Activated CD8-positive, alpha-beta memory T cell treated with anti-CD3 and anti-CD28 coated beads, Interleukin-2, amount 10 ng/mL, durations not matched to agents 7 days and 5 days (primary cell): ENCODE measurements around the gene LCN15. TPM values are rescaled to one million over a fixed set of nuclear protein-coding genes. Genes with fewer than 3 reads are reported as not detected.
A peak's percentile ranks its signal among the peaks of the same experiment; 100 is the strongest.

ENCODE experiments used
- ATAC-seq: fragments of 150-1000 bp; cut with Tn5 transposase; one replicate; pipeline ENCODE4 v1.10.0; 2021; ENCODE audit warnings: moderate library complexity
- CTCF ChIA-PET: fragments of 350-600 bp; sonication (Branson Sonifier 250); formaldehyde crosslinking; loops from one replicate; lab custom pipeline; 2021; ENCODE audit warnings: antibody characterized with exemption; lab: Charles Lee
- DNase-seq: peaks from one replicate; pipeline ENCODE4 v3.0.0-alpha.2; 2020
- H3K27ac Mint-ChIP-seq: one replicate; pipeline ENCODE4 v1.8.0; 2021; ENCODE audit warnings: mild to moderate bottlenecking, mixed read lengths
- H3K27me3 Mint-ChIP-seq: one replicate; pipeline ENCODE4 v1.8.0; 2021; ENCODE audit warnings: mixed read lengths
- H3K36me3 Mint-ChIP-seq: one replicate; pipeline ENCODE4 v1.8.0; 2021; ENCODE audit warnings: mild to moderate bottlenecking, mixed read lengths
- H3K4me1 Mint-ChIP-seq: one replicate; pipeline ENCODE4 v1.8.0; 2021; ENCODE audit warnings: mixed read lengths
- H3K4me3 Mint-ChIP-seq: one replicate; pipeline ENCODE4 v1.8.0; 2021; ENCODE audit warnings: mild to moderate bottlenecking, moderate library complexity, mixed read lengths
- H3K9me3 Mint-ChIP-seq: one replicate; pipeline ENCODE4 v1.8.0; 2022; ENCODE audit warnings: low read depth, mixed read lengths
- total RNA-seq, 2 experiments: library from RNA; stranded (reverse); gene quantifications; one replicate each; pipeline ENCODE4 v1.2.3, GENCODE V29; 2021

The LCN15 gene
- total RNA-seq, 2 experiments from 2014 or later: not detected

GRCh38 chr9:136723989-136724388 lies 40.3 kb downstream of the LCN15 start:
- no peak for ATAC-seq
- no peaks in the 10 kb centered on the region for H3K27me3 Mint-ChIP-seq
- H3K36me3 Mint-ChIP-seq: peaks cover 34% of the 10 kb centered on the region
- DNase-seq: no peak
- H3K9me3 Mint-ChIP-seq: no peaks in the 10 kb centered on the region
- peaks cover 30% of the 10 kb centered on the region for H3K4me1 Mint-ChIP-seq
- H3K4me3 Mint-ChIP-seq: no peak overlapping the region
- CTCF ChIA-PET: no interaction called here
- no peak overlapping the region for H3K27ac Mint-ChIP-seq

- Mint-ChIP-seq H3K27me3 (no peaks in the 10 kb centered on the region), H3K4me1 (peaks cover 30% of the 10 kb centered on the region), H3K27ac (no peak overlapping the region), H3K36me3 (peaks cover 34% of the 10 kb centered on the region), H3K4me3 (no peak overlapping the region), H3K9me3 (no peaks in the 10 kb centered on the region)
- DNase-seq (no peak), ATAC-seq (no peak)
- CTCF ChIA-PET: no interaction called here
Measured at GRCh38 chr9:136723362-136723976, 40.8 kb downstream of the LCN15 start.

- H3K27me3 Mint-ChIP-seq: no peaks in the 10 kb centered on the region
- H3K4me3 Mint-ChIP-seq: no peak overlapping the region
- H3K9me3 Mint-ChIP-seq: no peaks in the 10 kb centered on the region
- CTCF ChIA-PET: no interaction called here
- H3K27ac Mint-ChIP-seq: no peak overlapping the region
- H3K36me3 Mint-ChIP-seq: peaks cover 34% of the 10 kb centered on the region
- ATAC-seq (no peak), DNase-seq (no peak)
- peaks cover 30% of the 10 kb centered on the region for H3K4me1 Mint-ChIP-seq
Measured at GRCh38 chr9:136722969-136723356, 41.4 kb downstream of the LCN15 start.

- H3K4me1 Mint-ChIP-seq: peaks cover 27% of the 10 kb centered on the region
- H3K27me3 Mint-ChIP-seq: no peaks in the 10 kb centered on the region
- no peak overlapping the region for H3K27ac Mint-ChIP-seq
- peaks cover 30% of the 10 kb centered on the region for H3K36me3 Mint-ChIP-seq
- no peak overlapping the region for H3K4me3 Mint-ChIP-seq
- DNase-seq: no peak
- H3K9me3 Mint-ChIP-seq: no peaks in the 10 kb centered on the region
- CTCF ChIA-PET: no interaction called here
- ATAC-seq: no peak
Measured at GRCh38 chr9:136722093-136722968, 42.0 kb downstream of the LCN15 start.

GRCh38 chr9:136721339-136722092 lies 42.8 kb downstream of the LCN15 start:
- DNase-seq: no peak
- H3K9me3 Mint-ChIP-seq: no peaks in the 10 kb centered on the region
- no peak for ATAC-seq
- H3K36me3 Mint-ChIP-seq: peaks cover 25% of the 10 kb centered on the region
- peaks cover 22% of the 10 kb centered on the region for H3K4me1 Mint-ChIP-seq
- CTCF ChIA-PET: interaction anchor here (0.9 kb wide), 1 partner anchor 50 kb away, joined by 3 read pairs; no protein-coding TSS in a partner anchor
- H3K27ac Mint-ChIP-seq: no peak overlapping the region
- H3K4me3 Mint-ChIP-seq: no peak overlapping the region
- peaks cover 3% of the 10 kb centered on the region for H3K27me3 Mint-ChIP-seq

- Mint-ChIP-seq H3K36me3 (peaks cover 19% of the 10 kb centered on the region), H3K4me1 (peaks cover 16% of the 10 kb centered on the region), H3K27ac (no peak overlapping the region), H3K27me3 (peaks cover 3% of the 10 kb centered on the region), H3K9me3 (no peaks in the 10 kb centered on the region), H3K4me3 (no peak overlapping the region)
- CTCF ChIA-PET: interaction anchor here (0.9 kb wide), 1 partner anchor 49 kb away, joined by 3 read pairs; no protein-coding TSS in a partner anchor
- ATAC-seq (no peak), DNase-seq (no peak)
Measured at GRCh38 chr9:136720898-136721338, 43.4 kb downstream of the LCN15 start.

- Mint-ChIP-seq H3K4me1 (peaks cover 11% of the 10 kb centered on the region), H3K4me3 (no peak overlapping the region), H3K27me3 (peaks cover 6% of the 10 kb centered on the region), H3K27ac (no peak overlapping the region), H3K9me3 (no peaks in the 10 kb centered on the region), H3K36me3 (peaks cover 13% of the 10 kb centered on the region)
- CTCF ChIA-PET: interaction anchor here (0.9 to 1.4 kb wide), 2 partner anchors 10 to 49 kb away, joined by 3 read pairs; no protein-coding TSS in a partner anchor
- no peak for ATAC-seq
- DNase-seq: no peak
Measured at GRCh38 chr9:136720251-136720897, 43.9 kb downstream of the LCN15 start.

GRCh38 chr9:136719195-136719880 lies 45.0 kb downstream of the LCN15 start:
- no peak for DNase-seq
- H3K27ac Mint-ChIP-seq: no peak overlapping the region
- ATAC-seq: peak; percentile 4
- CTCF ChIA-PET: interaction anchor here (1.4 to 1.7 kb wide), 2 partner anchors 8 to 11 kb away, joined by 3 to 7 read pairs; no protein-coding TSS in a partner anchor
- peaks cover 7% of the 10 kb centered on the region for H3K27me3 Mint-ChIP-seq
- peaks cover 8% of the 10 kb centered on the region for H3K36me3 Mint-ChIP-seq
- H3K4me3 Mint-ChIP-seq: no peak overlapping the region
- no peaks in the 10 kb centered on the region for H3K9me3 Mint-ChIP-seq
- H3K4me1 Mint-ChIP-seq: peaks cover 9% of the 10 kb centered on the region

- Mint-ChIP-seq H3K4me3 (no peak overlapping the region), H3K9me3 (no peaks in the 10 kb centered on the region), H3K27me3 (peaks cover 14% of the 10 kb centered on the region), H3K4me1 (peaks cover 1% of the 10 kb centered on the region), H3K27ac (no peak overlapping the region), H3K36me3 (peaks cover 1% of the 10 kb centered on the region)
- CTCF ChIA-PET: interaction anchor here (1.7 kb wide), 1 partner anchor 9 kb away, joined by 7 read pairs; no protein-coding TSS in a partner anchor
- ATAC-seq: no peak
- no peak for DNase-seq
Measured at GRCh38 chr9:136718345-136719194, 45.7 kb downstream of the LCN15 start.

GRCh38 chr9:136717399-136717798 lies 46.9 kb downstream of the LCN15 start:
- Mint-ChIP-seq H3K36me3 (no peaks in the 10 kb centered on the region), H3K4me1 (no peaks in the 10 kb centered on the region), H3K27me3 (peaks cover 21% of the 10 kb centered on the region), H3K9me3 (no peaks in the 10 kb centered on the region), H3K27ac (no peak overlapping the region), H3K4me3 (no peak overlapping the region)
- ATAC-seq: no peak
- DNase-seq: no peak
- CTCF ChIA-PET: no interaction called here

GRCh38 chr9:136714893-136715274 lies 49.4 kb downstream of the LCN15 start:
- Mint-ChIP-seq H3K4me3 (no peak overlapping the region), H3K36me3 (no peaks in the 10 kb centered on the region), H3K27me3 (peaks cover 41% of the 10 kb centered on the region), H3K9me3 (no peaks in the 10 kb centered on the region), H3K27ac (no peak overlapping the region), H3K4me1 (peaks cover 3% of the 10 kb centered on the region)
- ATAC-seq (no peak), DNase-seq (no peak)
- CTCF ChIA-PET: no interaction called here
